GM12875 (cell line): Measurements from ENCODE around the gene NFATC1.

Experiments
- H3K4me3 ChIP-seq: one replicate; pipeline ENCODE4 v1.5.1; 2011; ENCODE audit warnings: low read depth, low read length, control low read depth
- CTCF ChIP-seq: IDR thresholded peaks from 2 replicates; pipeline ENCODE4 v1.5.1; 2011; ENCODE audit warnings: low read depth, mild to moderate bottlenecking, control low read depth, inconsistent platforms, low read length, moderate library complexity, borderline replicate concordance; ENCODE audit not compliant: insufficient read depth

Gene NFATC1

GRCh38 chr18:79384151-79384807 is 11.5 kb upstream of the NFATC1 start:
- no peak for TF ChIP-seq CTCF
- no peak overlapping the region for H3K4me3 ChIP-seq

- TF ChIP-seq CTCF, result no peak
- no peak overlapping the region for H3K4me3 ChIP-seq
Measured at GRCh38 chr18:79384834-79385233, 10.9 kb upstream of the NFATC1 start.

GRCh38 chr18:79385326-79385707 is 10.4 kb upstream of the NFATC1 start:
- no peak for TF ChIP-seq CTCF
- H3K4me3 ChIP-seq, result no peak overlapping the region

GRCh38 chr18:79385708-79386341 is 9.9 kb upstream of the NFATC1 start:
- no peak overlapping the region for H3K4me3 ChIP-seq
- no peak for TF ChIP-seq CTCF

- no peak overlapping the region for H3K4me3 ChIP-seq
- TF ChIP-seq CTCF, result no peak
Measured at GRCh38 chr18:79386547-79386946, 9.2 kb upstream of the NFATC1 start.

GRCh38 chr18:79387214-79387613 is 8.5 kb upstream of the NFATC1 start:
- H3K4me3 ChIP-seq, result no peak overlapping the region
- no peak for TF ChIP-seq CTCF

- TF ChIP-seq CTCF, result no peak
- no peak overlapping the region for H3K4me3 ChIP-seq
Measured at GRCh38 chr18:79387615-79388014, 8.1 kb upstream of the NFATC1 start.
